Keratinocyte (primary cell): ENCODE results near the gene GLIPR1. TPM values are rescaled to one million over a fixed set of nuclear protein-coding genes. Genes with fewer than 3 reads are reported as not detected.

Source experiments
- DNase-seq: peaks from one replicate; pipeline ENCODE4 v3.0.0-alpha.2; 2011; ENCODE audit warnings: low read depth, missing footprints, low spot score
- FAIRE-seq: peaks from 2 replicates; lab custom pipeline; 2011; peaks lifted over from hg19 to GRCh38; lab: Jason Lieb, UNC
- H2AFZ ChIP-seq: 2 replicates; pipeline ENCODE4 v1.6.0; 2012; ENCODE audit warnings: low read length, control low read depth, inconsistent platforms; ENCODE audit not compliant: control insufficient read depth
- H3K27ac ChIP-seq: 2 replicates; pipeline ENCODE4 v1.5.1; 2011; ENCODE audit warnings: low read length; ENCODE audit not compliant: control insufficient read depth, insufficient read depth
- H3K27me3 ChIP-seq: 3 replicates; pipeline ENCODE4 v1.6.0; 2011; ENCODE audit warnings: low read length; ENCODE audit not compliant: control insufficient read depth, insufficient read depth; ENCODE audit errors: extremely low read depth
- H3K36me3 ChIP-seq, 2 experiments: 2 replicates in 1 of 2; 3 replicates in 1 of 2; pipeline ENCODE4 v1.5.1; 2011; ENCODE audit warnings: low read length in 2 of 2, mild to moderate bottlenecking in 1 of 2; ENCODE audit not compliant: control insufficient read depth in 2 of 2, insufficient read depth in 2 of 2; ENCODE audit errors: extremely low read depth in 1 of 2
- H3K4me1 ChIP-seq: 3 replicates; pipeline ENCODE4 v1.5.1; 2011; ENCODE audit warnings: low read length; ENCODE audit not compliant: control insufficient read depth, insufficient read depth; ENCODE audit errors: extremely low read depth
- H3K4me2 ChIP-seq: 3 replicates; pipeline ENCODE4 v1.6.0; 2011; ENCODE audit warnings: low read depth, low read length; ENCODE audit not compliant: control insufficient read depth, insufficient read depth; ENCODE audit errors: extremely low read depth
- H3K4me3 ChIP-seq, 3 experiments: fragments of 200-600 bp in 1 of 3; sonication (generic) in 1 of 3; 2 replicates in 2 of 3; 3 replicates in 1 of 3; pipeline ENCODE4 v1.5.1; 2011 to 2016; ENCODE audit warnings: low read length in 3 of 3, mild to moderate bottlenecking in 3 of 3, control low read depth in 2 of 3, inconsistent platforms in 1 of 3, low read depth in 1 of 3, mixed read lengths in 1 of 3, mixed run types in 1 of 3, moderate library complexity in 1 of 3; ENCODE audit not compliant: control insufficient read depth in 2 of 3, insufficient read depth in 2 of 3; ENCODE audit errors: extremely low read depth in 1 of 3
- H3K79me2 ChIP-seq: 2 replicates; pipeline ENCODE4 v1.6.0; 2012; ENCODE audit warnings: low read length; ENCODE audit not compliant: control insufficient read depth, insufficient read depth
- H3K9ac ChIP-seq: 3 replicates; pipeline ENCODE4 v1.6.0; 2011; ENCODE audit warnings: low read length; ENCODE audit not compliant: control insufficient read depth, insufficient read depth; ENCODE audit errors: extremely low read depth
- H3K9me1 ChIP-seq: 3 replicates; pipeline ENCODE4 v1.6.0; 2011; ENCODE audit warnings: low read length; ENCODE audit not compliant: control insufficient read depth, insufficient read depth; ENCODE audit errors: extremely low read depth
- H3K9me3 ChIP-seq: 2 replicates; pipeline ENCODE4 v1.5.1; 2012; ENCODE audit warnings: low read depth, low read length; ENCODE audit not compliant: control insufficient read depth
- H4K20me1 ChIP-seq: 3 replicates; pipeline ENCODE4 v1.6.0; 2011; ENCODE audit warnings: low read length; ENCODE audit not compliant: control insufficient read depth, insufficient read depth; ENCODE audit errors: extremely low read depth
- CTCF ChIP-seq, 3 experiments: IDR thresholded peaks in 1 of 3; conservative IDR thresholded peaks in 1 of 3; optimal IDR thresholded peaks in 1 of 3; 2 replicates in 2 of 3; 3 replicates in 1 of 3; pipeline versions ENCODE3 to v1.5.1; 2011; ENCODE audit warnings: low read length in 3 of 3, mild to moderate bottlenecking in 3 of 3, moderate library complexity in 2 of 3, control low read depth in 1 of 3, inconsistent platforms in 1 of 3; ENCODE audit not compliant: insufficient read depth in 2 of 3; ENCODE audit errors: extremely low read depth in 1 of 3
- EZH2 ChIP-seq: IDR thresholded peaks from one replicate; pipeline ENCODE4 v1.6.1; 2012; ENCODE audit warnings: inconsistent platforms, mild to moderate bottlenecking, low read length, moderate library complexity
- dilution Hi-C: fragments of 300-500 bp; cut with MboI; formaldehyde crosslinking; loops from one replicate; pipeline ENCODE4 v1.7.0; 2020; ENCODE audit warnings: low sequenced_read_pairs; ENCODE audit not compliant: extremely low pct_ligation_motif_present
- polyA plus RNA-seq, 5 experiments: library from polyadenylated mRNA; depleted of rRNA in 3 of 5; stranded (reverse) in 3 of 5; stranded (forward) in 1 of 5; unstranded in 1 of 5; fragments of >200 nt; gene quantifications; 1 replicate in 1 of 5; 2 replicates in 3 of 5; 3 replicates in 1 of 5; pipeline versions ENCODE4 v1.2.1 to v1.2.3, GENCODE V29; 2011 to 2012; ENCODE audit warnings: missing spikeins in 2 of 5, low read depth in 1 of 5, low replicate concordance in 1 of 5

The GLIPR1 gene
- polyA plus RNA-seq, 1 donor (not counting 4 experiments of a cell fraction or from before 2014, with no cell fraction given): 10.2 TPM

- dilution Hi-C loops: no loop called here
- H3K27ac ChIP-seq: no peak overlapping the region
- H3K27me3 ChIP-seq: no peaks in the 10 kb centered on the region
- no peak overlapping the region for H2AFZ ChIP-seq
- FAIRE-seq: no peak
- no peaks in the 10 kb centered on the region for H4K20me1 ChIP-seq
- no peaks in the 10 kb centered on the region for H3K9me1 ChIP-seq
- H3K36me3 ChIP-seq: no peaks in the 10 kb centered on the region
- H3K79me2 ChIP-seq: no peaks in the 10 kb centered on the region
- no peaks in the 10 kb centered on the region for H3K4me1 ChIP-seq
- no peak for DNase-seq
- no peaks in the 10 kb centered on the region for H3K9me3 ChIP-seq
- no peak overlapping the region for H3K4me3 ChIP-seq
- TF ChIP-seq CTCF (optimal IDR thresholded peaks at IDR 0.05 in 1 of 3, IDR thresholded peaks at IDR 0.05 in 1 of 3, conservative IDR thresholded peaks at IDR 0.05 in 1 of 3; ENCODE audit: extremely low read depth in 1 of 3, insufficient read depth in 2 of 3, low read length in 3 of 3): no peak
- TF ChIP-seq EZH2: no peak
- no peak overlapping the region for H3K4me2 ChIP-seq
- no peak overlapping the region for H3K9ac ChIP-seq
These were observed 48.8 kb downstream of the GLIPR1 start for GRCh38 chr12:75529316-75529715.

GRCh38 chr12:75529826-75530225 lies 49.3 kb downstream of the GLIPR1 start:
- Histone ChIP-seq H2AFZ (no peak overlapping the region), H3K36me3 (no peaks in the 10 kb centered on the region), H3K4me3 (no peak overlapping the region), H3K4me2 (no peak overlapping the region), H3K9me3 (no peaks in the 10 kb centered on the region), H3K9ac (no peak overlapping the region), H3K27me3 (no peaks in the 10 kb centered on the region), H4K20me1 (no peaks in the 10 kb centered on the region), H3K79me2 (no peaks in the 10 kb centered on the region), H3K27ac (no peak overlapping the region), H3K9me1 (no peaks in the 10 kb centered on the region), H3K4me1 (no peaks in the 10 kb centered on the region)
- dilution Hi-C loops: no loop called here
- no peak for FAIRE-seq
- TF ChIP-seq EZH2: no peak
- no peak for TF ChIP-seq CTCF (optimal IDR thresholded peaks at IDR 0.05 in 1 of 3, IDR thresholded peaks at IDR 0.05 in 1 of 3, conservative IDR thresholded peaks at IDR 0.05 in 1 of 3; ENCODE audit: extremely low read depth in 1 of 3, insufficient read depth in 2 of 3, low read length in 3 of 3)
- no peak for DNase-seq
